HG03175 (cell line): ENCODE measurements around the gene MRNIP.
"Not testable (repeated sequence)": the region's sequence is repeated elsewhere in the genome, so short reads cannot be mapped to it uniquely, and the experiment has no call there.

Experiments used
- ATAC-seq: cut with Tn5 transposase; IDR thresholded peaks from one replicate; pipeline ENCODE4 v1.9.1; 2021; ENCODE audit warnings: mild to moderate bottlenecking, moderate library complexity; ENCODE audit not compliant: unreplicated experiment

The MRNIP gene

DNA sequence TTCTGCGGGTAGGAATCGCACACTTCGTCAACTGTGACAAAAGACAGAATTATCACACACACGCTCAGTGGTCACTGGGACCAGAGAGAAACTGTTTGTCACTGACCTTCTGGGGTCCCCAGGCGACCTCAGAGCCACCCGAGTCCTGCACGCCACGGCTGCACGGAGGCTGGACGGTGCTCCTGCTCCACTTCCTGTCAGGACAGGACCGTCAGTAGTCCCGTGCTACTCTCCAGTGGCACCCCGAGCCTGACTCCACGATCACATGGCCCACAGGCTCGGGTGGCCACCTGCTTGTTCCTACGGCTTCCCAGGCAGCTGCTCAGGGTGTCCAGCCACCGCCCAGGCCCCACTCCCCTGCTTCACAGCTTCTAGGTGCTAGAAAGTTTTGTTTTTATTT lies 17.9 kb downstream of the MRNIP start:
- ATAC-seq = no peak

DNA sequence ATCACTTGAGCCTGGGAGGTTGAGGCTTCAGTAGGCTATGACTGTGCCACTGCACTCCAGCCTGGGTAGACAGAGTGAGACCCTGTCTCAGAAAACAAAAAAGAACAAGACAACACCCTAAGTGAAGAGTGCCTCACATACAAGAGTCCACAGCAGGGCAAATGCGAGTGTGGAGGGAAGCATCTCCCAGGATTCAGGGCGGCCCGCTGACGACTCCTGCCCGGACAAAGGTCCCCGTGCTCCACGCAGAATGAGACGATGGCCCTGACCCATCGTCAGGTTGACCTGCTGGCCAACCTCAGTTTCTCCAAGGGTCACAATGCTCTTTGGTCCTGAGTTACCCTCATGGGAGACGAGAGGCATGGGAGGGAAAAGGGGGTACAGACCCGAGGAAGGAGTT lies 18.3 kb downstream of the MRNIP start:
- no peak for ATAC-seq

DNA sequence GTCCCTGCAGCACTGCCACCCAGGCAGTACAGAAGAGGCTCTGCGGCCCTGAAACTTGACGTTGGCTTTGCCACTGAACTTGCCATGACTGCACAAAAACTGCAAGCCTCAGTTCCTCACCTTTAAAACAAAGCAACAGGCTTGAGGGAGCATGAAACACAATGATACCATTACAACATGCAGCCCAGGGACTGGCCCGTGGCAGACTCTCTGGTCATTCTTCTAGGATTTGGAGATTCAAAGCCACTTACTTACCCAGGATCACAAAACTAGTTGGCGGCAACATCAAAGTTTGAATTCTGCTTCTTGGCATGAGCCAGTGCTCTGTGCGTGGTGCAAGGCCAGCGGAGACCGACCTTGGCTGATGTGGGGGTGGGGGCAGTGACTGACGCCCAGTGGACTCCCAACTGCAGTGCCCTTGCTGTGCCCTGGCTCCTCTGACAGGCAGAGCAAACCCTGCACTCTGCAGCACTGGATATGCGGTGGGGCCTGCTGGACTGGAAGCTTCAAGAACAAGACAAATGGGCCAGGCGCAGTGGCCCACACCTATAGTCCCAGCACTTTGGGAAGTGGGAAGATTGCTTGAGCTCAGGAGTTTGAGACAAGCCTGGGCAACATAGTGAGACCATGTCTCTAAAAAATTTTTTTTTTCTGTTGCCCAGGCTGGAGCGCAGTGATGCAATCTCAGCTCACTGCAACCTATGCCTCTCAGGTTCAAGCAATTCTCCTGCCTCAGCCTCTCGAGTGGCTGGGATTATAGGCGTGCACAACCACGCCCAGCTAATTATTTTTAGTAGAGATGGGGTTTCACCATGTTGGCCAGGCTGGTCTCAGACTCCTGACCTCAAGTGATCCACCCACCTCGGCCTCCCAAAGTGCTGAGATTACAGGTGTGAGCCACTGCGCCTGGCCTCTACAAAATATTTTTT lies 19.0 kb downstream of the MRNIP start:
- ATAC-seq = no peak

DNA sequence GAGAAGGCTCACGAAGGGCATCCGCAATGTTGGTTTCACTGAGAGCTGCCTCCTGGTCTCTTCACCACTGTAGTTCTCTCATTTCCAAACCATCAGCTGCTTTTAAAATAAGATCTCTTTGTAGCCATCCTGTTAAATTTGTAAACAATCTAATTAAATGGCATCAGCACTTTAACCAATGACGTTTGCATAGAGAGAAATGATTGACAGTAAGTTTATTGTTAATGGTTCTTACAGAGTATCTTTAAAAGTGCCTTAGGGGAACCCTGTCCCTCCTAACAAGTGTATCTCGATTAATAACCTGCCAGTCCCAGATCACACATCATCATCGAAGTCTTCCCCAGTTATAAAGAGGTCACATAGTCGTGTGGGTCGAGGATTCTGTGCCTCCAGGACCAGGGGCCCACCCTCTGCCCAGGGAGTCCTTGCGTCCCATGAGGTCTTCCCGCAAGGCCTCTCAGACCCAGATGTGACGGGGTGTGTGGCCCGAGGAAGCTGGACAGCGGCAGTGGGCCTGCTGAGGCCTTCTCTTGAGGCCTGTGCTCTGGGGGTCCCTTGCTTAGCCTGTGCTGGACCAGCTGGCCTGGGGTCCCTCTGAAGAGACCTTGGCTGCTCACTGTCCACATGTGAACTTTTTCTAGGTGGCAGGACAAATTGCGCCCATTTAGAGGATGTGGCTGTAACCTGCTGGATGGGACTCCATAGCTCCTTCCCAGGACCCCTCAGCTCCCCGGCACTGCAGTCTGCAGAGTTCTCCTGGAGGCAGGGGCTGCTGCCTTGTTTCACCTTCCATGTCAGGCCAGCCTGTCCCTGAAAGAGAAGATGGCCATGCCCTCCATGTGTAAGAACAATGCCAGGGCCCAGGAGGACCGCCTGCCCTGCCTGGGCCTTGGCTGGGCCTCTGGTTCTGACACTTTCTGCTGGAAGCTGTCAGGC lies 21.3 kb downstream of the MRNIP start:
- ATAC-seq = no peak

DNA sequence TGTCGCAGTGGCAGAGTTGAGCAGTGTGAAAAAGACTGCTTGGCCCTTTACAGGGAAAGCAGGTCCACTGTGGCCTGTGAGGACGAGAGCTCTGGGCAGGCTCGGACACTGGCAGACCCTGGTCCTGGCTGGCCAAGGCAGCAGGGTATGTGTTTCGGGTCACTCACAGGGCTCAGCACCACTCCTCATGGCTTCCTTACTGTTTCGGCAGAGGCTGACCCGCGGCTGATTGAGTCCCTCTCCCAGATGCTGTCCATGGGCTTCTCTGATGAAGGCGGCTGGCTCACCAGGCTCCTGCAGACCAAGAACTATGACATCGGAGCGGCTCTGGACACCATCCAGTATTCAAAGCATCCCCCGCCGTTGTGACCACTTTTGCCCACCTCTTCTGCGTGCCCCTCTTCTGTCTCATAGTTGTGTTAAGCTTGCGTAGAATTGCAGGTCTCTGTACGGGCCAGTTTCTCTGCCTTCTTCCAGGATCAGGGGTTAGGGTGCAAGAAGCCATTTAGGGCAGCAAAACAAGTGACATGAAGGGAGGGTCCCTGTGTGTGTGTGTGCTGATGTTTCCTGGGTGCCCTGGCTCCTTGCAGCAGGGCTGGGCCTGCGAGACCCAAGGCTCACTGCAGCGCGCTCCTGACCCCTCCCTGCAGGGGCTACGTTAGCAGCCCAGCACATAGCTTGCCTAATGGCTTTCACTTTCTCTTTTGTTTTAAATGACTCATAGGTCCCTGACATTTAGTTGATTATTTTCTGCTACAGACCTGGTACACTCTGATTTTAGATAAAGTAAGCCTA lies 22.2 kb downstream of the MRNIP start:
- no peak for ATAC-seq

DNA sequence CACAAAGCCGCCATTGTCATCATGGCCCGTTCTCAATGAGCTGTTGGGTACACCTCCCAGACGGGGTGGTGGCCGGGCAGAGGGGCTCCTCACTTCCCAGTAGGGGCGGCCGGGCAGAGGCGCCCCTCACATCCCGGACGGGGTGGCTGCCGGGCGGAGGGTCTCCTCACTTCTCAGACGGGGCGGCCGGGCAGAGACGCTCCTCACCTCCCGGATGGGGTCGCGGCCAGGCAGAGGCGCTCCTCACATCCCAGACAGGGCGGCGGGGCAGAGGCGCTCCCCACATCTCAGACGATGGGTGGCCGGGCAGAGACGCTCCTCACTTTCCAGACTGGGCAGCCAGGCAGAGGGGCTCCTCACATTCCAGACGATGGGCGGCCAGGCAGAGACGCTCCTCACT lies 23.7 kb downstream of the MRNIP start:
- not testable (repeated sequence) for ATAC-seq

DNA sequence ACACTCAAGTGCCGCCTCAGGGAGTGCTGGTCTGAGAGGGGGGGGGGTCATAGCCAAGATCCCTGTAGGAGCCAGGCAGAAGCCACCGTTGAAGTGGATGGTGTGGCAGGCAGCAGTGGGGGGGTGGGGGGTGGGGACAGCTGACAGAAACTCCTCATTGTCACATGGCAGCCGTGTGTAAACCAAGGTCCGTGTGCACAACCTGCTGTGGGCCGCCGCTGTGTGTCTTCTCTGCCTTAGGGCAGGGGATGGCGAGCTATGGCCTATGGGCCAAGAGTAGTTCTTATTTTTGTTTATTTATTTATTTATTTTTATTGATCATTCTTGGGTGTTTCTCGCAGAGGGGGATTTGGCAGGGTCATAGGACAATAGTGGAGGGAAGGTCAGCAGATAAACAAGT lies 24.5 kb downstream of the MRNIP start:
- no peak for ATAC-seq

DNA sequence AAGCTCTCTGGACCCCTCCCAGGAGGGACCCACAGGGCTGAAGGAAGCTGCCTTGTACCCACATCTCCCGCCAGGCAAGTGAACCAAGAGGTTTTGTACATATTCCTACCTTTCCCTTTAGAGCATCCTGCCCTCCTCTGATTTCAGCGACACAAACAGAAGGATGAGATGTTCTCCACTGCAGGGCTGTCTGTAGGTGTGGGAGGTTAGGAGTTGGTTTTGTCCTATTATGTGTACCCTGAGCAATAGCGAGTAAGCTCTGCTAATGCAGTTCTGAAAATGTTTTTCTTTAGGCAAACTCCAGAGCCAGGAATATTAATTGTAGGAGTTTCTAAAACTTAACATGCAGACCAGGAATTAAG lies 24.9 kb downstream of the MRNIP start:
- ATAC-seq = no peak

DNA sequence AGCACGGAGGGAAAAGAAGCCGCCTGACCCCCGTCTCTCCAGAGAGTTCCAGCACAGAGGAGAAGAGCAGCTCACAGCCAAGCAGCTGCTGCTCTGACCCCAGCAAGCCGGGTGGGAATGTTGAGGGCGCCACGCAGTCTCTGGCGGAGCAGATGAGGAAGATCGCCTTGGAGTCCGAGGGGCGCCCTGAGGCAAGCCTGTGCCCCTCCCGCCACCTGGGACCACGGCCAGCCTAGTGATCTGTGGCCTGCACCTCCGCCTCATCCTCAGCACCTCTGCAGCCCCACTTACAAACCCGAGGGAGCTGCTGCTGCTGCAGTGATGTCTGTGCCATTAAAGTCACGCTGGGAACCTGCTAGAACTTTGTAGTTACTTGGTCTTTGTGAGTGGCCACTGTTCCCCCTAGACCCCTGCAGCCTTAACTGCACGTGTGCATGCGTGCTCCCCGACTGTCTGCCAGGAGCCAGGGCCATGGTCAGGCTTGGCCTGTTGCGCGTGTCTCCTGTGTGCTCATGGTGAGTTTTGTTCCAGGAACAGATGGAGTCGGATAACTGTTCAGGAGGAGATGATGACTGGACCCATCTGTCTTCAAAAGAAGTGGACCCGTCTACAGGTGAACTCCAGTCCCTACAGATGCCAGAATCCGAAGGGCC lies 25.4 kb downstream of the MRNIP start:
- ATAC-seq = no peak

DNA sequence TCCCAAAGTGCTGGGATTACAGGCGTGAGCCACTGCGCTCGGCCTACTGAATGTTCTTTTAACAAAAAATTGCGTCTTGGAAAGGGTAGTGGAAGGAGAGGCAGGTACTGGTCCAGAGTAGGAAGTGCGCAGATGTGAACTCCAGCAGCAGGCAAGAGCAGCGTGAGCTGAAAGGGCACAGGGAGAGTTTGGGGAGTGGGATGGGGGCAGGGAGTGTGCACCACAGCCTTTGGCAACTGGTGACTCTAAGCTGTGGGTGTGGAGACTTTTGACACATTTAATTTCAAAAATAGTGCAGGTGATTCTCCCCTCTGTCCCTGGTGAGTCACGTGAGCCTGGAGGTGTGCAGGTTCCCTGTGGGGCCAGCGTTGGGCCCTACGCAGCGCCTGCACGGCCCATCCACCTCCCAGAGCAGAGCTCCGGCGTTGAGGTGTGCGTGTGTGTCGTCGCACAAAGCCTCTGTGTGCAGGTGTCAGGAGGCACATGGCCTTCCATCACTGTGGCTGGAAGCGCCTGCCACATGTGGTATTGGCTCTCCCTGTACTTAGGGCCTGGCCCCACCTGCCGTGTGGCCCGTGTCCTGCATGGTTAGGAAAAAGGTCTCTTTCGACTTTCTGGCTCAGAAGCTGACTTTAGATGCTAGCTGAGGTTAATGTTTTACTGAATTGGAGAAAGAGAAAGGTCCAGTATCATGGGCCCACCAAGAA lies 26.4 kb downstream of the MRNIP start:
- ATAC-seq = no peak

DNA sequence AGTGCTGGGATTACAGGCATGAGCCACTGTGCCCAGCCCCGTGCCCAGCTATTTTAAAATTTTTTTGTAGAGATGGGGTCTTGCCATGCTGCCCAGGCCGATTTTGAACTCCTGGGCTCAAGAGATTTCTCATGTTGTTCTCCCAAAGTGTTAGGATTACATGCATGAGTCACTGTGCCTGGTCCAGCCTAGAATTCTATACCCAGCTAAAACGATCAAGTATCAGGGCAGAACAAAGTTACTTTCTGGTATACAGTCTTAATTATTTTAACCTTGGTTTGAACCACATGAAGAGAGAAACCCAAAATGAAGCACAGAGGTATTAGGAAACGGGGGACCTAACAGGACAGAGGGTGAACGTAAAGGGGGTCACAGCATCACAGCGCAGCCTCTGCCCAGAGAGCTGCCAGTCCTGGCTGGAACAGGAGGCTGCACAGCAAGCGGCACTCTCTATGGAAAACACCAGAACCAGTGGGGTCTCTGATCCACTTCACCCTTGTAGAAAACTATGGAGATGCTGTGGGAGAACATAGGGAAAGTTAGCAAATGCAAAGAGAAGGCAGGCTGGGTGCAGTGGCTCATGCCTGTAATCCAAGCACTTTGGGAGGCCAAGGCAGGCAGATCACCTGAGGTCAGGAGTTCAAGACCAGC lies 27.7 kb downstream of the MRNIP start:
- no peak for ATAC-seq

DNA sequence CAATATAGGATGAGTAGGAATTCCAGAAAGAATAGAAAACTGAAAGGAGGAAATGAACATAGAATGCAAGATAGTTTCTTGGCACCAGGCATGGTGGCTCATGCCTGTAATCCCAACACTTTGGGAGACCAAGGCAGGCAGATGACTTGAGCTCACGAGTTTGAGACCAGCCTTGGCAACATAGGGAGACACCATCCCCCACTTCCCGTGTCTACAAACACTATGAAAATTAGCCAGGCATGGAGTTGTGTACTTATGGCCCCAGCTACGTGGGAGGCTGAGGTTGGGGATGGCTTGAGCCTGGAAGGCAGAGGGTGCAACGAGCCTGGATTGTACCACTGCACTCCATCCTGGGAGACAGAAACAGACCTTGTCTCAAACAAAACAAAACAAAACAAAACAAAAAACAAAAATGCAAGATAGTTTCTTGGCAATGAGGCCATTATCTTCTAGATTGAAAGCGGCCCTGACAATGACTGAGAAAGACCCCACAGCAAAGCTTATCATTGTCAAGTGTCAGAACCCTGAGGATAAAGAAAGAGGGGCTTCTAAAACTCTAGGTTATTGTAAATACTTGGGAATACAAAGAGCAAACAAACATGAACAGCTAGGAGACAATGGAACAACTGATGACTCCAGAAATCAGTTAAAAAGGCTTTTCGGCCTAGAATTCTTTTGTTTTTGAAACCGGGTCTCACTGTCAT lies 28.7 kb downstream of the MRNIP start:
- ATAC-seq = no peak

DNA sequence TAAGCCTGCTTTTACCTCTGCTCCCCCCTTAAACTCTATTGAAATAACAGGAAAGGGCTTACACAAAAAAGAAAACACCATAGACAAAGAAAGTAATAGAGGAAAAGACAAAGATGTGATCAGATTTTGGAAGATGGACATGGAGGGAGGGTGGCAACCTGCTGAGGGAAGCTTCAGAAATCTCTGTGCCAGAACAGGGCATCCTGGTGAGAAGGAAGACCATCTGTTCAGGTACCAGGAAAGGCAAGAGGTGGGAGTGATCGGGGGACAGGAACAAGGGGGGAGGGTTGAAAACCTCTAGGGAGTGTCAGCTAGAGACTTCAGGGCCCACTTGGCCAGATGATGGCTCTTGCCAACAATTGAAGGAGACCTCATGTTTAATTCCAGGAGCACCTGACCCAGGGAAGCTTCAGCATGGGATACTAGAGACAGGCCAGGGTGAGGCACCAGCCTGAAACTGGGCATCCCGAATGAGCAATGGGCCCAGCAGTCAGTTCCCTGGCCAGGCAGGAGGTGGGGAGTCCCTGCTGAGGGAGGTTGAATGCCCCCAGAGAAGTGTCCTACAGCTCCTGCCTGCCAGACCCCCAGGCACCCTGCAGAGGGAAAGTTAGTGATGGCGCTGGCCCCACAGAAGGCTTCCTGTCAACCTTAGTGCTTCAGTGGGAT lies 29.7 kb downstream of the MRNIP start:
- no peak for ATAC-seq

DNA sequence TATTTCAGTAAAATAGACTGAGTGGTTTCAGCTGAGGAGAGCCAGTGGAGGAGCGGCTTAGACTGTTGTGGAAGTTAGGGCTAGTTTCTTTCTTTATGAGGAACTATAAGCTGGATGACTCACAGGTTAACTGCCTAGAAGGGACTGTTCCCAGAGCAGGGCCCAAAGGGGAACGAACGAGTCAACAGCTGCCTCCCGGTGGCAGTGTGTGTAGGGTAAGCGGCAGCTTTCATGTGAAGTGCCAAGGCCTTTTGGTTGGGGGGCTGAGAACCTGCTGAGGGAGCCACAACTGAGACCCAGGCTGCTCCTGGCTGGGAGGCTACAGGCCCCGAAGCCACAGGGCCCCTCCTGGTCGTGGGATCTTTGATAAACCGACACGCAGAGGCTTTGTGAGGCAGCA lies 30.9 kb downstream of the MRNIP start:
- ATAC-seq = no peak

DNA sequence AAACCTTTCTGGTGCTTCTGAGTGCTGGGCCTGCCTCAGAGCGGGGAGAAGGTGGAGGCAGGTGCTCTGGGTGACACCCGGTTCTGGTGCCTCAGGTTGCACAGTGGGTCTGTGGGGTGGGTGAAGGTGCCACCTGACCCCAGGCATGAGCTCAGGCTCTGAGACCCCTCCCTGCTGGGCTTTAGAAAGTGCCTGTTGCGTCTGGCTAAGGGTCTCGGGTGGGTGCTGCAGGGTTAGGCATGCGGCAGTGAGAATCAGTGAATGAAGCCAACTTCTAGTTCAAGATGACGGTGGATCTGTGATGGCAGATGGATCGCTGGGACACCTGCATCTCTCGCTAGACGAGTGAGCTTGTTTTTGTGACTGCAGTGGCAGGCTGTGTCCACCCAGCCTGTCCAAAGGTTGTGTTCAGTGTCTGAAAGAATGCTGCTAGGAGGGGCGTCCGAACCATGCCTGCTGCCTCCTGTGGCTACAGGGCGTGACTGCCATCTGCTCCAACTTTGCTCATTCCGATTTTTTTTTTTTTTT lies 32.9 kb downstream of the MRNIP start:
- ATAC-seq = no peak

DNA sequence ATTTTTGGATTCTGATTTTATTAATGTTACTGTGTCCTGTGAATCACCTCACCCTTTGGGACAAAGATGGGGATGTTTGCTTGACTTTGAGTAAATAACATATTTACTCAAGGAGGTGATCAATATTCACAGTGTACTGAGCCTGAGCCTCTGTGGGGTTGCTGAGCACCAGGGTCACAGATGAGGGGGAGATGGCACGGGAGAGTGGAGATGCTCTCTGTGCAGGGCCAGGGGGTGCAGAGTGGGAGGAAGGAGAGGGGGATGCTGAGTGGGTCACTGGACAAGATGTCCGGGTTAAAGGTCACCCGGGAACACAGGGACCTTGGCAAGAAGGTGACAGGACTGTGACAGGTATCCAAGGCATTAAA lies 33.9 kb downstream of the MRNIP start:
- ATAC-seq = no peak

DNA sequence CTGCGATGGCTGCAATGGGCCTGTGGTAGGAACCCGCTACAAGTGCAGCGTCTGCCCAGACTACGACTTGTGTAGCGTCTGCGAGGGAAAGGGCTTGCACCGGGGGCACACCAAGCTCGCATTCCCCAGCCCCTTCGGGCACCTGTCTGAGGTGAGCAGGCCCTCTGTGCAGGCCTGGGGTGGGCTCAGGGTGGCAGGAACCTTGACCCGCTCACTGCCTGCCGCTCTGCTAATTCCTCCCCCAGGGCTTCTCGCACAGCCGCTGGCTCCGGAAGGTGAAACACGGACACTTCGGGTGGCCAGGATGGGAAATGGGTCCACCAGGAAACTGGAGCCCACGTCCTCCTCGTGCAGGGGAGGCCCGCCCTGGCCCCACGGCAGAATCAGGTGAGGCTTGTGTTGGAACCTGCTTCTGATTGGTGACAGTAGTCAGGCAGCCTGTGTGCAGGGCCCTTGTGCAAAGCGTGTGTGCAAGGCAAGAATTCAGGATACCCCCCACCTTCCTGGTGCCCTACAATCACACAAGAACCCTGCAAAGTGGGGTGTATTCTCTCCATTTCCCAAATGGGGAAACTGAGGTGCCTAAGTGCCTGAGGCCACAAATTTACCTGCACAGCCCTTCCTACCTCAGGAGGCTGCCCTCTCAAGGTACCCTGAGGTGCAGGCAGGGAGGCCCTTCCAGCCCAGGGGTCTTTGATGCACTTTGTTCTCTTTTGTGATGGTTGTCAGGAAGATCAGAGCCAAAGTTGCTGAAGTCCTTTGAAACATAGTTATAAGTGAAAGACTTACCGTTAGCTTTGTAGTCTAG lies 34.5 kb downstream of the MRNIP start:
- ATAC-seq = no peak
